OCI-LY1 (cell line): ENCODE data around the gene TMEM60.

Experiments
- H2AFZ ChIP-seq: fragments of 200-600 bp; sonication (generic), shearing (Covaris generic); 2 replicates; pipeline ENCODE4 v1.6.0; 2014; ENCODE audit warnings: antibody characterized with exemption, mild to moderate bottlenecking, low read length
- H3F3A ChIP-seq: fragments of 200-600 bp; sonication (generic), shearing (Covaris generic); 2 replicates; pipeline ENCODE4 v1.6.0; 2014; ENCODE audit warnings: mild to moderate bottlenecking, antibody characterized with exemption, low read length, moderate library complexity; ENCODE audit not compliant: insufficient read depth
- H3K27ac ChIP-seq: fragments of 200-600 bp; sonication (generic); 2 replicates; pipeline ENCODE4 v1.5.1; 2014; ENCODE audit warnings: low read length, mixed run types, mild to moderate bottlenecking, low read depth; ENCODE audit not compliant: poor library complexity, severe bottlenecking
- H3K27me3 ChIP-seq: fragments of 200-600 bp; sonication (generic); 2 replicates; pipeline ENCODE4 v1.6.0; 2014; ENCODE audit warnings: antibody characterized with exemption, mild to moderate bottlenecking, low read length, moderate library complexity; ENCODE audit not compliant: insufficient read depth
- H3K36me3 ChIP-seq: fragments of 200-600 bp; sonication (generic); 2 replicates; pipeline ENCODE4 v1.6.1; 2014; ENCODE audit warnings: mild to moderate bottlenecking, antibody characterized with exemption, low read length, moderate library complexity, mixed read lengths; ENCODE audit not compliant: insufficient read depth
- H3K4me1 ChIP-seq: fragments of 200-600 bp; sonication (generic); 2 replicates; pipeline ENCODE4 v1.5.1; 2014; ENCODE audit warnings: mild to moderate bottlenecking, low read length, moderate library complexity; ENCODE audit not compliant: insufficient read depth, severe bottlenecking
- H3K4me2 ChIP-seq: fragments of 200-600 bp; sonication (generic), shearing (Covaris generic); 2 replicates; pipeline ENCODE4 v1.6.1; 2014; ENCODE audit warnings: low read length
- H3K4me3 ChIP-seq: fragments of 200-600 bp; sonication (generic); 2 replicates; pipeline ENCODE4 v1.5.1; 2014; ENCODE audit warnings: low read length, low read depth, mild to moderate bottlenecking, mixed read lengths; ENCODE audit not compliant: poor library complexity, severe bottlenecking
- H3K79me2 ChIP-seq: fragments of 200-600 bp; shearing (Covaris generic); 2 replicates; pipeline ENCODE4 v1.6.1; 2016; ENCODE audit warnings: mixed run types, low read length, mixed read lengths; ENCODE audit not compliant: insufficient read depth
- H3K9ac ChIP-seq: fragments of 200-600 bp; sonication (generic), shearing (Covaris generic); 2 replicates; pipeline ENCODE4 v1.6.1; 2014; ENCODE audit warnings: mild to moderate bottlenecking, low read length, mixed read lengths
- H3K9me2 ChIP-seq: fragments of 200-600 bp; sonication (generic), shearing (Covaris generic); 2 replicates; pipeline ENCODE4 v1.6.1; 2014; ENCODE audit warnings: low read depth, mild to moderate bottlenecking, low read length, mixed read lengths
- H3K9me3 ChIP-seq: fragments of 200-600 bp; shearing (Covaris generic); 2 replicates; pipeline ENCODE4 v1.6.1; 2014; ENCODE audit warnings: low read length, mixed read lengths
- H4K20me1 ChIP-seq: fragments of 200-600 bp; sonication (generic), shearing (Covaris generic); 2 replicates; pipeline ENCODE4 v1.6.0; 2016; ENCODE audit warnings: mild to moderate bottlenecking, low read length; ENCODE audit not compliant: insufficient read depth
- CTCF ChIP-seq: fragments of 200-600 bp; sonication (generic), shearing (Covaris generic); IDR thresholded peaks from 2 replicates; pipeline ENCODE4 v1.5.1; 2017; ENCODE audit warnings: mild to moderate bottlenecking, antibody characterized with exemption, low read length, moderate library complexity, mixed read lengths
- EZH2 ChIP-seq: fragments of 200-600 bp; sonication (generic), shearing (Covaris generic); IDR thresholded peaks from 2 replicates; pipeline ENCODE4 v1.8.0; 2017; ENCODE audit warnings: borderline replicate concordance, mixed run types, mild to moderate bottlenecking, antibody characterized with exemption, low read length, moderate library complexity, mixed read lengths

Gene TMEM60

GRCh38 chr7:77831481-77831880 lies 33.2 kb upstream of the TMEM60 start:
- Histone ChIP-seq H3K4me3 (peak overlapping the region; percentile 20), H3K27me3 (no peaks in the 10 kb centered on the region), H3F3A (no peaks in the 10 kb centered on the region), H3K9ac (no peak overlapping the region; the same call in 1 of the 2 replicates), H3K36me3 (no peaks in the 10 kb centered on the region), H4K20me1 (no peaks in the 10 kb centered on the region), H3K79me2 (peaks cover 34% of the 10 kb centered on the region), H3K9me2 (no peaks in the 10 kb centered on the region), H3K4me2 (peak overlapping the region; percentile 52), H3K27ac (peak overlapping the region; percentile 59), H3K4me1 (peaks cover 76% of the 10 kb centered on the region), H2AFZ (no peak overlapping the region), H3K9me3 (no peaks in the 10 kb centered on the region)
- no peak for TF ChIP-seq EZH2
- no peak for TF ChIP-seq CTCF

DNA sequence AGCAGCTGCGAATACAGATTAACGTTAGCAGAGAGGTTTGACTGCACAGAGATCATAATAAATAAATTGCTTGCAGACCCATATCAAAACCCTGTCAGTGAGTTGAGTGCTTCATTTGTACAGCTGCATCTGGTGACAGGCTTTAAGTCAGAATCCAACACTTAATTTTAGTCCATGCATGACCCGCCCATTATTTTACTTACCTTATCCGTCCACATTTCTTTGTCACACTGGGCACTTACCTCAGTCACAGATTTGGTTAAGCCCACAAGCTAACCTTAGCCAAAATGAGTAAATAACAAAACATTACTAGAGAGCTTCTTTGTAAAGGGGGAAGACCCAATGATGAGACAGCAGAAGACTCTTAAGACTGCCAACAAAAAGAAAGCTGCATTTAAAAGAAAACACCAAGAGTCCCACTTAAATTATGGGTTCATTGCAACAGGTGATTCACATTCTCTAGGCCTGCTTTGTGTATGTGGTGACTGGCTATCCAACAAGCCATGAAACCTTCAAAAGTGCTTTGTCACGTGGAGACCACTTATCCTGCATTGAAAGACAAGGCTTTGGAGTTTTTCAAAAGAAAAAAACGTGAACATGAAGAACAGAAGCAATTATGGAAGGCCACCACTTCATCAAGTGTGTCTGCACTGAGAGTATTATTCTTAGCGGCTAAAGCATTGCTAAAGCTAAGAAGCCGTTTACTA lies 32.6 kb upstream of the TMEM60 start:
- H4K20me1 ChIP-seq, result no peaks in the 10 kb centered on the region
- H3K27me3 ChIP-seq, result no peaks in the 10 kb centered on the region
- no peak overlapping the region for H2AFZ ChIP-seq
- no peaks in the 10 kb centered on the region; the same call in 1 of the 2 replicates for H3K36me3 ChIP-seq
- peak overlapping the region; percentile 52 for H3K4me2 ChIP-seq
- H3K9ac ChIP-seq, result peak overlapping the region; percentile 6; the same call in 1 of the 2 replicates
- peak overlapping the region; percentile 59 for H3K27ac ChIP-seq
- H3K4me1 ChIP-seq, result peaks cover 78% of the 10 kb centered on the region
- H3F3A ChIP-seq, result no peaks in the 10 kb centered on the region
- TF ChIP-seq EZH2 (no peak), CTCF (no peak)
- H3K9me2 ChIP-seq, result no peaks in the 10 kb centered on the region
- H3K9me3 ChIP-seq, result no peaks in the 10 kb centered on the region
- H3K4me3 ChIP-seq, result peak overlapping the region; percentile 20
- peaks cover 36% of the 10 kb centered on the region for H3K79me2 ChIP-seq

DNA sequence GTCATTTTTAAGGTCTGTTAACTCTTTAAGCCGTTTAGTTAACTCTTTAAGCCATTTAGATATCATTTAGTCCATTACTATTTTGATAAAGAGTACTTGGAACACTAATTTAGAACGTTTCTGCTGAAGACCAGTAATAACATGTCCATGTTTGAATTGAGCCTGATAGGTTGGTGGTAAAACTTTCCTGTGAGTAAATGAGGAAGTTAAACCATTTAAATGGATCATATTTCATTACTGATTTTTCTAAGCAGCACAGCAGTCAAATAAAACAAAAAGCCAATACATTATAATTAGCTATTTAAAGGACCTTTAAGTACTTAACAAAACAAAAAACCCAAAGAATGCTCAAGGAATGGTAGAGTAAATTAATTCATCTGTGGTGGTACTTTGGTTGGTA lies 29.8 kb upstream of the TMEM60 start:
- Histone ChIP-seq H3K9ac (no peak overlapping the region), H2AFZ (no peak overlapping the region), H3K27me3 (no peaks in the 10 kb centered on the region), H3K4me1 (peaks cover 73% of the 10 kb centered on the region), H3F3A (no peaks in the 10 kb centered on the region), H3K4me2 (peak overlapping the region; percentile 6; the same call in 1 of the 2 replicates), H3K9me2 (no peaks in the 10 kb centered on the region), H3K79me2 (peaks cover 33% of the 10 kb centered on the region), H3K36me3 (no peaks in the 10 kb centered on the region; the same call in 1 of the 2 replicates), H3K4me3 (no peak overlapping the region), H3K27ac (peak overlapping the region; percentile 66), H3K9me3 (0 out of 2 replicates have a peak, but pooled peaks cover 2% of the 10 kb centered on the region), H4K20me1 (no peaks in the 10 kb centered on the region)
- TF ChIP-seq CTCF, result no peak
